ENCODE data around the gene LIPA.

The LIPA gene

GRCh38 chr10:89224739-89225443 is 26.7 kb downstream of the LIPA start:
- no peaks in the 10 kb centered on the region for H3K27me3 Mint-ChIP-seq
- H3K36me3 Mint-ChIP-seq (ENCODE audit: insufficient read depth), result peaks cover 22% of the 10 kb centered on the region
- H3K4me3 Mint-ChIP-seq, result peak overlapping the region; percentile 49 to 54

GRCh38 chr10:89221919-89222318 is 29.7 kb downstream of the LIPA start:
- H3K4me3 Mint-ChIP-seq, result no peak overlapping the region
- DNase-seq (no peak), ATAC-seq (replicated peaks) (no peak)
- no peaks in the 10 kb centered on the region for H3K27me3 Mint-ChIP-seq
- peaks cover 2 to 9% of the 10 kb centered on the region in 2 donors for H3K4me1 Mint-ChIP-seq (ENCODE audit: low read depth in 2 of 2)
- H3K36me3 Mint-ChIP-seq (ENCODE audit: insufficient read depth), result peaks cover 17% of the 10 kb centered on the region
- no peaks in the 10 kb centered on the region for H3K9me3 Mint-ChIP-seq
- no peak overlapping the region for H3K27ac Mint-ChIP-seq

More at GRCh38 chr10:89224739-89225443, 26.7 kb downstream of the LIPA start:
- Mint-ChIP-seq H3K9me3 (no peaks in the 10 kb centered on the region), H3K27ac (no peak overlapping the region), H3K4me1 (ENCODE audit: low read depth in 2 of 2) (peaks cover 0 to 2% of the 10 kb centered on the region in 2 donors)
- ATAC-seq (replicated peaks), result peak; percentile 41
- DNase-seq, result no peak

GRCh38 chr10:89219513-89220218 is 31.9 kb downstream of the LIPA start:
- DNase-seq, result no peak
- Mint-ChIP-seq H3K27ac (no peak overlapping the region), H3K36me3 (ENCODE audit: insufficient read depth) (peaks cover 10% of the 10 kb centered on the region)

GRCh38 chr10:89217057-89217990 is 34.3 kb downstream of the LIPA start:
- H3K27ac Mint-ChIP-seq, result peak overlapping the region in 1 of 2 donors; percentile 17
- no peaks in the 10 kb centered on the region for H3K9me3 Mint-ChIP-seq
- DNase-seq (peak; percentile 57 to 70 (median 69)), ATAC-seq (replicated peaks) (peak; percentile 79)
- H3K4me3 Mint-ChIP-seq, result no peak overlapping the region
- H3K36me3 Mint-ChIP-seq (ENCODE audit: insufficient read depth), result peaks cover 10% of the 10 kb centered on the region
- peaks cover 0 to 13% of the 10 kb centered on the region in 2 donors for H3K4me1 Mint-ChIP-seq (ENCODE audit: low read depth in 2 of 2)
- no peaks in the 10 kb centered on the region for H3K27me3 Mint-ChIP-seq

More at GRCh38 chr10:89219513-89220218, 31.9 kb downstream of the LIPA start:
- no peak for ATAC-seq (replicated peaks)
- Mint-ChIP-seq H3K4me3 (no peak overlapping the region), H3K4me1 (ENCODE audit: low read depth in 2 of 2) (peaks cover 0 to 9% of the 10 kb centered on the region in 2 donors), H3K9me3 (no peaks in the 10 kb centered on the region), H3K27me3 (no peaks in the 10 kb centered on the region)

GRCh38 chr10:89216056-89216455 is 35.5 kb downstream of the LIPA start:
- Mint-ChIP-seq H3K4me1 (ENCODE audit: low read depth in 2 of 2) (peaks cover 0 to 13% of the 10 kb centered on the region in 2 donors), H3K36me3 (ENCODE audit: insufficient read depth) (peaks cover 4% of the 10 kb centered on the region), H3K27me3 (peaks cover under 1 to 3% of the 10 kb centered on the region in 2 donors), H3K9me3 (no peaks in the 10 kb centered on the region), H3K27ac (no peak overlapping the region), H3K4me3 (no peak overlapping the region)
- DNase-seq, result no peak
- no peak for ATAC-seq (replicated peaks)

- H3K4me1 Mint-ChIP-seq (ENCODE audit: low read depth in 2 of 2), result peaks cover 0 to 13% of the 10 kb centered on the region in 2 donors
- H3K27ac Mint-ChIP-seq, result no peak overlapping the region
- H3K9me3 Mint-ChIP-seq, result no peaks in the 10 kb centered on the region
- peaks cover 6 to 9% of the 10 kb centered on the region in 2 donors for H3K27me3 Mint-ChIP-seq
- no peak overlapping the region for H3K4me3 Mint-ChIP-seq
- ATAC-seq (replicated peaks), result no peak
- peaks cover 5% of the 10 kb centered on the region for H3K36me3 Mint-ChIP-seq (ENCODE audit: insufficient read depth)
- no peak for DNase-seq
Measured at GRCh38 chr10:89215511-89215910, 36.1 kb downstream of the LIPA start.

GRCh38 chr10:89214566-89215165 is 36.9 kb downstream of the LIPA start:
- H3K9me3 Mint-ChIP-seq, result no peaks in the 10 kb centered on the region
- no peak overlapping the region for H3K27ac Mint-ChIP-seq
- H3K36me3 Mint-ChIP-seq (ENCODE audit: insufficient read depth), result peaks cover 2% of the 10 kb centered on the region
- no peak overlapping the region for H3K4me3 Mint-ChIP-seq
- peaks cover 0 to 13% of the 10 kb centered on the region in 2 donors for H3K4me1 Mint-ChIP-seq (ENCODE audit: low read depth in 2 of 2)
- no peak for DNase-seq
- no peak for ATAC-seq (replicated peaks)
- H3K27me3 Mint-ChIP-seq, result peaks cover 6 to 17% of the 10 kb centered on the region in 2 donors

GRCh38 chr10:89213191-89213808 is 38.3 kb downstream of the LIPA start:
- H3K27ac Mint-ChIP-seq, result no peak overlapping the region
- ATAC-seq (replicated peaks) (peak; percentile 48), DNase-seq (peak in 1 of 3 experiments; percentile 19)
- peaks cover 1 to 13% of the 10 kb centered on the region in 2 donors for H3K4me1 Mint-ChIP-seq (ENCODE audit: low read depth in 2 of 2)
- no peak overlapping the region for H3K4me3 Mint-ChIP-seq
- H3K36me3 Mint-ChIP-seq (ENCODE audit: insufficient read depth), result peaks cover 2% of the 10 kb centered on the region
- peaks cover 6 to 23% of the 10 kb centered on the region in 2 donors for H3K27me3 Mint-ChIP-seq
- H3K9me3 Mint-ChIP-seq, result no peaks in the 10 kb centered on the region

GRCh38 chr10:89210794-89211425 is 40.7 kb downstream of the LIPA start:
- Mint-ChIP-seq H3K27ac (no peak overlapping the region), H3K4me3 (no peak overlapping the region), H3K36me3 (ENCODE audit: insufficient read depth) (peaks cover 8% of the 10 kb centered on the region), H3K9me3 (no peaks in the 10 kb centered on the region), H3K4me1 (ENCODE audit: low read depth in 2 of 2) (peaks cover 12 to 15% of the 10 kb centered on the region in 2 donors), H3K27me3 (peaks cover 14 to 23% of the 10 kb centered on the region in 2 donors)
- ATAC-seq (replicated peaks) (no peak), DNase-seq (no peak)

- ATAC-seq (replicated peaks), result no peak
- H3K27me3 Mint-ChIP-seq, result peaks cover 19 to 23% of the 10 kb centered on the region in 2 donors
- DNase-seq, result no peak
- peaks cover 8% of the 10 kb centered on the region for H3K36me3 Mint-ChIP-seq (ENCODE audit: insufficient read depth)
- no peaks in the 10 kb centered on the region for H3K9me3 Mint-ChIP-seq
- H3K4me1 Mint-ChIP-seq (ENCODE audit: low read depth in 2 of 2), result peaks cover 12 to 15% of the 10 kb centered on the region in 2 donors
- no peak overlapping the region for H3K4me3 Mint-ChIP-seq
- H3K27ac Mint-ChIP-seq, result no peak overlapping the region
Measured at GRCh38 chr10:89209718-89210117, 41.9 kb downstream of the LIPA start.

- H3K36me3 Mint-ChIP-seq (ENCODE audit: insufficient read depth), result peaks cover 8% of the 10 kb centered on the region
- peak overlapping the region; percentile 85 to 91 for H3K4me3 Mint-ChIP-seq
- H3K27ac Mint-ChIP-seq, result no peak overlapping the region
- ATAC-seq (replicated peaks), result peak; percentile 23
- no peaks in the 10 kb centered on the region for H3K9me3 Mint-ChIP-seq
- peak in 1 of 3 experiments; percentile 15 for DNase-seq
- peaks cover 19 to 23% of the 10 kb centered on the region in 2 donors for H3K27me3 Mint-ChIP-seq
- H3K4me1 Mint-ChIP-seq (ENCODE audit: low read depth in 2 of 2), result peaks cover 9 to 15% of the 10 kb centered on the region in 2 donors
Measured at GRCh38 chr10:89207801-89208551, 43.6 kb downstream of the LIPA start.
